NCI-H510A (cell line): ENCODE results near the gene HLA-DQA1.
"Not testable (repeated sequence)": the region's sequence is repeated elsewhere in the genome, so short reads cannot be mapped to it uniquely, and the experiment has no call there.

Source experiments
- DNase-seq: peaks from one replicate; lab custom pipeline; 2025; lab: John Stamatoyannopoulos, UW

Gene HLA-DQA1

GRCh38 chr6:32658268-32658897 is 21.2 kb downstream of the HLA-DQA1 start:
- no peak for DNase-seq

GRCh38 chr6:32659856-32660595 is 22.8 kb downstream of the HLA-DQA1 start:
- no peak for DNase-seq

GRCh38 chr6:32662099-32662498 is 24.9 kb downstream of the HLA-DQA1 start:
- DNase-seq: no peak

GRCh38 chr6:32662836-32663235 is 25.6 kb downstream of the HLA-DQA1 start:
- no peak for DNase-seq

GRCh38 chr6:32664354-32664753 is 27.1 kb downstream of the HLA-DQA1 start:
- DNase-seq: no peak

- DNase-seq: no peak
Observed at GRCh38 chr6:32664827-32665362, 27.7 kb downstream of the HLA-DQA1 start.

- DNase-seq: no peak
Observed at GRCh38 chr6:32665661-32666060, 28.5 kb downstream of the HLA-DQA1 start.

- no peak for DNase-seq
Observed at GRCh38 chr6:32666420-32667300, 29.5 kb downstream of the HLA-DQA1 start, which contains the start of gene HLA-DQB1. Gene HLA-DQB1 (minus strand): TSS chr6:32666657. CDS start chr6:32666607, 50 bp downstream.

- DNase-seq: no peak
Observed at GRCh38 chr6:32668226-32668747, 31.1 kb downstream of the HLA-DQA1 start.

- no peak for DNase-seq
Observed at GRCh38 chr6:32669240-32669639, 32.0 kb downstream of the HLA-DQA1 start.

- DNase-seq: no peak
Observed at GRCh38 chr6:32669893-32670292, 32.7 kb downstream of the HLA-DQA1 start.

GRCh38 chr6:32671908-32672307 is 34.7 kb downstream of the HLA-DQA1 start:
- not testable (repeated sequence) for DNase-seq

- DNase-seq: not testable (repeated sequence)
Observed at GRCh38 chr6:32674123-32674522, 36.9 kb downstream of the HLA-DQA1 start.

- no peak for DNase-seq
Observed at GRCh38 chr6:32679492-32679891, 42.3 kb downstream of the HLA-DQA1 start.

- DNase-seq: no peak
Observed at GRCh38 chr6:32680055-32680454, 42.8 kb downstream of the HLA-DQA1 start.

- no peak for DNase-seq
Observed at GRCh38 chr6:32684246-32684645, 47.0 kb downstream of the HLA-DQA1 start.

- no peak for DNase-seq
Observed at GRCh38 chr6:32685603-32686002, 48.4 kb downstream of the HLA-DQA1 start.

- DNase-seq: no peak
Observed at GRCh38 chr6:32689531-32690501, 52.6 kb downstream of the HLA-DQA1 start.

GRCh38 chr6:32692019-32692418 is 54.8 kb downstream of the HLA-DQA1 start:
- no peak for DNase-seq
